ENCODE results near the gene C10orf105.

The C10orf105 gene

GRCh38 chr10:71745664-71746250 lies 26.2 kb upstream of the C10orf105 start:
- no peak overlapping the region for H3K27ac ChIP-seq (ENCODE audit: low read depth, low read length, poor library complexity, severe bottlenecking)
- no peak for TF ChIP-seq EZH2 (IDR thresholded peaks at IDR 0.05; ENCODE audit: borderline replicate concordance, low read length)
- H3K79me2 ChIP-seq (ENCODE audit: insufficient read depth, low read length) = no peaks in the 10 kb centered on the region
- H2AFZ ChIP-seq (ENCODE audit: low read length) = no peak overlapping the region
- H3F3A ChIP-seq (ENCODE audit: insufficient read depth, low read length) = no peaks in the 10 kb centered on the region
- H3K4me3 ChIP-seq (ENCODE audit: low read depth, low read length, poor library complexity, severe bottlenecking) = no peak overlapping the region
- no peak overlapping the region for H3K9ac ChIP-seq (ENCODE audit: low read length)
- no peaks in the 10 kb centered on the region for H3K9me2 ChIP-seq (ENCODE audit: low read depth, low read length)
- no peaks in the 10 kb centered on the region for H3K9me3 ChIP-seq (ENCODE audit: low read length)
- no peaks in the 10 kb centered on the region for H3K36me3 ChIP-seq (ENCODE audit: insufficient read depth, low read length)
- H3K4me1 ChIP-seq (ENCODE audit: insufficient read depth, low read length, severe bottlenecking) = peaks cover 6% of the 10 kb centered on the region
- H4K20me1 ChIP-seq (ENCODE audit: insufficient read depth, low read length) = no peaks in the 10 kb centered on the region
- H3K27me3 ChIP-seq (ENCODE audit: insufficient read depth, low read length) = peaks cover 6% of the 10 kb centered on the region; the same call in 1 of the 2 replicates
- H3K4me2 ChIP-seq (ENCODE audit: low read length) = no peak overlapping the region

GRCh38 chr10:71744897-71745663 lies 25.5 kb upstream of the C10orf105 start:
- TF ChIP-seq CTCF (IDR thresholded peaks at IDR 0.05; ENCODE audit: low read length) = no peak
- no peak for TF ChIP-seq EZH2 (IDR thresholded peaks at IDR 0.05; ENCODE audit: borderline replicate concordance, low read length)
- no peaks in the 10 kb centered on the region for H3K36me3 ChIP-seq (ENCODE audit: insufficient read depth, low read length)
- H2AFZ ChIP-seq (ENCODE audit: low read length) = no peak overlapping the region
- peaks cover 6% of the 10 kb centered on the region for H3K4me1 ChIP-seq (ENCODE audit: insufficient read depth, low read length, severe bottlenecking)
- no peak overlapping the region for H3K4me2 ChIP-seq (ENCODE audit: low read length)
- no peaks in the 10 kb centered on the region for H3K79me2 ChIP-seq (ENCODE audit: insufficient read depth, low read length)
- no peaks in the 10 kb centered on the region for H3K9me2 ChIP-seq (ENCODE audit: low read depth, low read length)
- H3K4me3 ChIP-seq (ENCODE audit: low read depth, low read length, poor library complexity, severe bottlenecking) = no peak overlapping the region
- no peaks in the 10 kb centered on the region for H3F3A ChIP-seq (ENCODE audit: insufficient read depth, low read length)
- H3K27ac ChIP-seq (ENCODE audit: low read depth, low read length, poor library complexity, severe bottlenecking) = no peak overlapping the region
- no peaks in the 10 kb centered on the region for H4K20me1 ChIP-seq (ENCODE audit: insufficient read depth, low read length)
- no peaks in the 10 kb centered on the region for H3K9me3 ChIP-seq (ENCODE audit: low read length)
- H3K27me3 ChIP-seq (ENCODE audit: insufficient read depth, low read length) = peaks cover 3% of the 10 kb centered on the region; the same call in 1 of the 2 replicates
- no peak overlapping the region for H3K9ac ChIP-seq (ENCODE audit: low read length)

- peaks cover 3% of the 10 kb centered on the region; the same call in 1 of the 2 replicates for H3K27me3 ChIP-seq (ENCODE audit: insufficient read depth, low read length)
- H3F3A ChIP-seq (ENCODE audit: insufficient read depth, low read length) = no peaks in the 10 kb centered on the region
- H3K79me2 ChIP-seq (ENCODE audit: insufficient read depth, low read length) = no peaks in the 10 kb centered on the region
- no peaks in the 10 kb centered on the region for H3K9me3 ChIP-seq (ENCODE audit: low read length)
- H2AFZ ChIP-seq (ENCODE audit: low read length) = no peak overlapping the region
- H3K36me3 ChIP-seq (ENCODE audit: insufficient read depth, low read length) = no peaks in the 10 kb centered on the region
- no peak overlapping the region for H3K27ac ChIP-seq (ENCODE audit: low read depth, low read length, poor library complexity, severe bottlenecking)
- H3K4me3 ChIP-seq (ENCODE audit: low read depth, low read length, poor library complexity, severe bottlenecking) = no peak overlapping the region
- peaks cover 5% of the 10 kb centered on the region for H3K4me1 ChIP-seq (ENCODE audit: insufficient read depth, low read length, severe bottlenecking)
- H3K4me2 ChIP-seq (ENCODE audit: low read length) = no peak overlapping the region
- TF ChIP-seq CTCF (IDR thresholded peaks at IDR 0.05; ENCODE audit: low read length) (no peak), EZH2 (IDR thresholded peaks at IDR 0.05; ENCODE audit: borderline replicate concordance, low read length) (no peak)
- H3K9ac ChIP-seq (ENCODE audit: low read length) = no peak overlapping the region
- H3K9me2 ChIP-seq (ENCODE audit: low read depth, low read length) = no peaks in the 10 kb centered on the region
- no peaks in the 10 kb centered on the region for H4K20me1 ChIP-seq (ENCODE audit: insufficient read depth, low read length)
Observed at GRCh38 chr10:71743866-71744265, 24.3 kb upstream of the C10orf105 start.

Measured in OCI-LY1 (cell line).